Loucy (cell line): ENCODE measurements around the gene JPH3.

ENCODE experiments used
- H2AFZ ChIP-seq: fragments of 200-600 bp; sonication (generic); 2 replicates; pipeline ENCODE4 v1.6.0; 2016; ENCODE audit warnings: antibody characterized with exemption, mild to moderate bottlenecking, low read length, moderate library complexity
- H3F3A ChIP-seq: fragments of 200-600 bp; 2 replicates; pipeline ENCODE4 v1.6.0; 2016; ENCODE audit warnings: antibody characterized with exemption, low read depth, mild to moderate bottlenecking
- H3K27me3 ChIP-seq: fragments of 200-600 bp; sonication (generic); 2 replicates; pipeline ENCODE4 v1.6.1; 2014; ENCODE audit warnings: low read length, mild to moderate bottlenecking; ENCODE audit not compliant: insufficient read depth, poor library complexity, severe bottlenecking
- H3K36me3 ChIP-seq: fragments of 200-600 bp; sonication (generic); 2 replicates; pipeline ENCODE4 v1.6.1; 2016; ENCODE audit warnings: low read length; ENCODE audit not compliant: insufficient read depth
- H3K4me1 ChIP-seq: fragments of 200-600 bp; sonication (generic); 2 replicates; pipeline ENCODE4 v1.5.1; 2014; ENCODE audit warnings: low read length, mild to moderate bottlenecking; ENCODE audit not compliant: insufficient read depth, poor library complexity, severe bottlenecking
- H3K4me2 ChIP-seq: fragments of 200-600 bp; sonication (generic); 2 replicates; pipeline ENCODE4 v1.6.0; 2014; ENCODE audit warnings: antibody characterized with exemption, low read length, low read depth, mild to moderate bottlenecking; ENCODE audit not compliant: poor library complexity, severe bottlenecking
- H3K4me3 ChIP-seq: fragments of 200-600 bp; sonication (generic); 2 replicates; pipeline ENCODE4 v1.5.1; 2014; ENCODE audit warnings: low read length, mild to moderate bottlenecking, mixed read lengths; ENCODE audit not compliant: poor library complexity, severe bottlenecking
- H3K79me2 ChIP-seq: fragments of 200-600 bp; sonication (generic); 2 replicates; pipeline ENCODE4 v1.6.1; 2014; ENCODE audit warnings: low read length; ENCODE audit not compliant: insufficient read depth
- H3K9ac ChIP-seq: fragments of 200-600 bp; sonication (generic); 2 replicates; pipeline ENCODE4 v1.6.0; 2014; ENCODE audit warnings: mild to moderate bottlenecking, low read depth, low read length, moderate library complexity; ENCODE audit not compliant: poor library complexity, severe bottlenecking
- H3K9me2 ChIP-seq: fragments of 200-600 bp; sonication (generic); replicated peaks from 2 replicates; pipeline ENCODE4 v1.6.1; 2016; ENCODE audit warnings: low read depth, low read length, mixed read lengths
- H3K9me3 ChIP-seq: fragments of 200-600 bp; sonication (generic); 2 replicates; pipeline ENCODE4 v1.6.1; 2014; ENCODE audit warnings: mild to moderate bottlenecking, antibody characterized with exemption, low read length, low read depth; ENCODE audit not compliant: insufficient read depth
- H4K20me1 ChIP-seq: fragments of 200-600 bp; sonication (generic); 2 replicates; pipeline ENCODE4 v1.6.0; 2014; ENCODE audit warnings: antibody characterized with exemption, low read length, mild to moderate bottlenecking; ENCODE audit not compliant: insufficient read depth, poor library complexity, severe bottlenecking
- CTCF ChIP-seq: fragments of 200-600 bp; sonication (generic); conservative IDR thresholded peaks from 2 replicates; pipeline ENCODE4 v1.5.1; 2014; ENCODE audit warnings: mild to moderate bottlenecking, antibody characterized with exemption, low read length
- EZH2phosphoT487 ChIP-seq: fragments of 200-600 bp; IDR thresholded peaks from 2 replicates; pipeline ENCODE4 v1.6.1; 2018; ENCODE audit warnings: antibody characterized with exemption, mild to moderate bottlenecking, moderate library complexity, borderline replicate concordance

JPH3 gene

GRCh38 chr16:87626401-87626800 is 24.1 kb downstream of the JPH3 start:
- no peaks in the 10 kb centered on the region for H4K20me1 ChIP-seq
- no peak overlapping the region for H2AFZ ChIP-seq
- H3F3A ChIP-seq, result no peaks in the 10 kb centered on the region
- H3K9me2 ChIP-seq, result no peaks in the 10 kb centered on the region
- H3K9me3 ChIP-seq, result no peaks in the 10 kb centered on the region
- H3K9ac ChIP-seq, result no peak overlapping the region
- H3K4me2 ChIP-seq, result no peak overlapping the region
- H3K27me3 ChIP-seq, result no peaks in the 10 kb centered on the region
- H3K36me3 ChIP-seq, result no peaks in the 10 kb centered on the region
- H3K79me2 ChIP-seq, result no peaks in the 10 kb centered on the region
- H3K4me3 ChIP-seq, result no peak overlapping the region
- TF ChIP-seq EZH2phosphoT487 (no peak), CTCF (no peak)
- no peaks in the 10 kb centered on the region for H3K4me1 ChIP-seq

- Histone ChIP-seq H3K4me2 (no peak overlapping the region), H3K36me3 (no peaks in the 10 kb centered on the region), H3K27me3 (no peaks in the 10 kb centered on the region)
Observed at GRCh38 chr16:87626905-87627304, 24.6 kb downstream of the JPH3 start.

GRCh38 chr16:87627542-87628245 is 25.4 kb downstream of the JPH3 start:
- Histone ChIP-seq H3K79me2 (no peaks in the 10 kb centered on the region), H3K36me3 (no peaks in the 10 kb centered on the region), H3K27me3 (no peaks in the 10 kb centered on the region), H3F3A (no peaks in the 10 kb centered on the region), H3K9me2 (no peaks in the 10 kb centered on the region), H2AFZ (no peak overlapping the region), H3K4me1 (no peaks in the 10 kb centered on the region), H3K4me3 (no peak overlapping the region), H3K4me2 (no peak overlapping the region), H3K9me3 (no peaks in the 10 kb centered on the region), H4K20me1 (no peaks in the 10 kb centered on the region), H3K9ac (no peak overlapping the region)
- TF ChIP-seq CTCF (no peak), EZH2phosphoT487 (no peak)

More at GRCh38 chr16:87626905-87627304, 24.6 kb downstream of the JPH3 start:
- Histone ChIP-seq H3F3A (no peaks in the 10 kb centered on the region), H3K9ac (no peak overlapping the region), H3K9me2 (no peaks in the 10 kb centered on the region), H3K79me2 (no peaks in the 10 kb centered on the region), H2AFZ (no peak overlapping the region), H4K20me1 (no peaks in the 10 kb centered on the region), H3K4me1 (no peaks in the 10 kb centered on the region), H3K4me3 (no peak overlapping the region), H3K9me3 (no peaks in the 10 kb centered on the region)
- no peak for TF ChIP-seq EZH2phosphoT487
- no peak for TF ChIP-seq CTCF
